ACHN (cell line): Measurements from ENCODE around the gene FAM228A.
"Not testable (repeated sequence)": the region's sequence is repeated elsewhere in the genome, so short reads cannot be mapped to it uniquely, and the experiment has no call there.

Experiments used
- DNase-seq: peaks from one replicate; pipeline ENCODE4 v3.0.0-alpha.2; 2015
- in situ Hi-C: cut with HindIII; loops from 2 replicates; pipeline ENCODE4 v1.10.0; 2017; ENCODE audit warnings: low sequenced_read_pairs, low pct_ligation_motif_present, low pct_unique_long_range_greater_than_20kb

Gene FAM228A

DNA sequence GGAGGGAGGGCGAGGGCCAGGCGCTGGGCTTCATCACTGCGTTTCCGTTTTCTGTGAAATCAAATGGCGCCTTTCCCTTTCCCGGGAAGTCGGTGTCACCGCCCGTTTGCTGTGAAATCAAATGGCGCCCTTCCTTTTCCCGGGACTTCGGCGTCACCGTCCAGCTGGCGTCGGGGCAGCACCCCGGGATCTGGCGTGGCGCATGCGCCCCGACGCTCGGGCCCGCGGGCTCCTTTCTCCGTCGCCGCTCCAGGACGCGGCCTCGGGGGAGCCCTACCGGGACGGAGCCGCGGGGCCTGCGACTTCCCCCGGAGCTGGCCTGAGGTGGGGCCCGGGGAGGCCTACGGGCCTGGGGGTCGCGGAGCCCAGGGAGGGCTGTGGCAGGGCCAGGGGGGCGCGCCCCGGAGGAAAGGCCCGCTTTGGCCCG is at the start of gene FAM228A:
FAM228A (plus strand) TSS at position 203 of the 427 bp plus-strand sequence. CDS start 428 bp downstream, outside the sequence.
- no peak for DNase-seq
- in situ Hi-C loops: no loop called here

DNA sequence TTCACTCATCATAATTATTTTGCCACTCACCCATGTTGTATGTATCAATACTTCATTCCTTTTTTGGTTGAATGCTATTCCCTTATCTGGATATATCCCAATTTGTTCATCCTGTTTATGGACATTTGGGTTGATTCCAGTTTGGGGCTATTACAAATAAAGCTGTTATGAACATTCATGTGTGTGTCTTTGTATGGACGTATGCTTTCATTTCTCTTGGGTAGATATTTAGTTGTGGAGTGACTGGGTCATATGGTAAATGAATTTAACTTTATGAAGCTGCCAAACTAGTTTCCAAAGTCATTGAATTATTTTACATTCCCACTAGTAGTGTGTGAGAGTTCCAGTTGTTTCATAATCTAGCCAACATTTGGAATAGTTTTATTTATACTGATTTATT is 48.9 kb upstream of the FAM228A start:
- in situ Hi-C loops: no loop called here
- no peak for DNase-seq

DNA sequence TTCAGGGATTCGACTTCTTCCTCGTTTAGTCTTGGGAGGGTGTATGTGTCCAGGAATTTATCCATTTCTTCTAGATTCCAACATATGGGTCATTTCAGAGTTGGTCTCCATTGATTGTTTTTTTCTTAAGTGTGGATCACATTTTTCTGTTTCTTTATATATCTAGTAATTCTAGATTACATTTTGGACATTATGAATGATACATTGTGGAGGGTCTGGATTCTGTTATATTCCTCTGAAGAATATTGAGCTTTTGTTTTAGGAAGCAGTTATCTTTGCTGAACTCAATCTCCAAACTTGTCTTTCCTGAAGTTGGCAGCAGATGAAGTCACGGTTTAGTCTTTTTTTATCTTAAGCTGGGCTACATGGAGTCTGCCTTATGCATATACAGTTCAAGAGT is 42.3 kb upstream of the FAM228A start:
- in situ Hi-C loops: no loop called here

DNA sequence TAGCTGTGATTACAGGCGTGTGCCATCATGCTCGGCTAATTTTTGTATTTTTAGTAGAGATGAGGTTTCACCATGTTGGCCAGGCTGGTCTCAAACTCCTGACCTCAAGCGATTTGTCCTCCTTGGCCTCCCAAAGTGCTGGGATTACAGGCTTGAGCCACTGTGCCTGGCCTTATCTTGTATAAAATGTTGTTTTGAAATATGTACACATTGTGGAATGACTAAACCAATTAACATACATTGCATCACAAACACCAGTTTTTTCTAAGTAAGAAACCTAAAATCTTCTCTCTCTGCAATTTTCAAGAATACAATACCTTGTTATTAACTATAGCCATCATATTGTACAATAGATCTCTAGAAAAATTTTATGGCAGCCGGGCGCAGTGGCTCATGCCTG is 34.5 kb upstream of the FAM228A start:
- in situ Hi-C loops: not testable (repeated sequence)

More for the DNA sequence above, 42.3 kb upstream of the FAM228A start:
- DNase-seq: no peak

DNA sequence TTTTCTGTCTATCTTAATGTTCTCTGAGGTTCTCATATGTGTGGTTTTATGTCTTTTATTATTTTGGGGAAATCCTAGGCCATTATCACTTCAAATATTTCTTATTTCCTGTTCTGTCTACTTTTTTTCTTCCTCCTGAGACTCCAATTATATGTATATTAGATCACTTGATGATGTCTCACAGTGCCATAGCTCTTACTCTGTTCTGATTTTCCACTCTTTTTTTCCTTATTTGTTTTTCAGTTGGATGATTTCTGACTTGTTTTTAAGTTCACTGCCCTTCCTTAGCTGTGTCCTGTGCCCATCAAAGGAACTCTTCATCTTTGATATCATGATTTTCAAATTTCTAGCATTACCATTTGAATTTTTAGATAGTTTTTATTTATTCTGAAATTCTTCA is 27.5 kb upstream of the FAM228A start:
- no peak for DNase-seq
- in situ Hi-C loops: no loop called here

More for the DNA sequence above, 34.5 kb upstream of the FAM228A start:
- not testable (repeated sequence) for DNase-seq

DNA sequence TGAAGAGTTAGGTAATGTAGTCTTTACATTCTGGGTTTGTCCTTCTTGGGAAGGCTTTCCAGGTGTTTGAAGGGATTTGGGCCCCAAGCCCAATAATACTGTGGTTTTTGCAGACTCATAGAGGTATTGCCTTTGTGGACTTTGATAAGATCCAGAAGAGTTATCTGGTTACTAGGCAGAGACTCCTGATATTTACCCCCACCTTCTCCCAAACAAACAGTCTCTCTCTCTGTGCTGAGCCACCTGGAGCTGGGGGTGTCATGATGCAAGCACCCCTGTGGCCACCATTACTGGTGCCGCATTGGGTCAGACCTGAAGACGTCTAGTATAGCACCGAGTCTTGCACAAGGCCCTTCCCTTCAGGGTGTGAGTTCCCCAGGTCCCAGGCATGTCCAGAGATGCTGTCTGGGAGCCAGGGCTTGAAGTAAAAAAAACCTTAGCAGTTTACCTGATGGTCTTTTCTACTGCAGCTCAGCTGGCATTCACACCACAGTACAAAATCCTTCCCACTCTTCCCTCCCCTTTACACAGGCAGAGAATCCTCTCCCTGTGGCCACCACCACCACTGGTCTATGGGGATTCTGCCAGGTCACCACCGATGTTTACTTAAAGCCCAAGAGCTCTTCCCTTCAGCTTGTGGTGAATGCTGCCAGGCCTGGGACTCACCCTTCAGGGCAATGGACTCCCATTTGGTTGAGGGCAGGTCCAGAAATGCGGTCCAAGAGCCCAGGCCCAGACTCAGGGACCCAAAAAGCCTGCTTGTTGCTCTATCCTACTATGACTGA is 22.2 kb upstream of the FAM228A start:
- no peak for DNase-seq
- in situ Hi-C loops: no loop called here

DNA sequence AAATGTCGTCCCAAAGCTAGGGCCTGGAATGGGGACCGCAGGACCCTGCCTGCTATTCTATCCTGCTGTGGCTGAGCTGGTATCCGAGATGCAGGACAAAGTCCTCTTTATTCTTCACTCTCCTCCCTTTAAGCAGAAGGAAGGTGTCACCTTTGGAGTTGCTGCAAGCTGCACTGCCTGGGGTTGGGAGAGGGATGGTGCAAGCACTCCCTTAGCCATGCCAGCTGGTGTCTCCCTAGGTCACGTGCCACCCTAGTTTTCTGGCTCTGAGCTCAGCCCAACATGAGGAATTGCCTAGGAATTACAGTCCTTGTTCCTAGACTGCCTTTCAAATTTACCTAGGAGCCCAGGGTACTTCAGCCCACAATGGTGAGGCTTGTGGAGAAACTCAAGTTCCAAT is 21.4 kb upstream of the FAM228A start:
- DNase-seq: no peak
- in situ Hi-C loops: no loop called here

DNA sequence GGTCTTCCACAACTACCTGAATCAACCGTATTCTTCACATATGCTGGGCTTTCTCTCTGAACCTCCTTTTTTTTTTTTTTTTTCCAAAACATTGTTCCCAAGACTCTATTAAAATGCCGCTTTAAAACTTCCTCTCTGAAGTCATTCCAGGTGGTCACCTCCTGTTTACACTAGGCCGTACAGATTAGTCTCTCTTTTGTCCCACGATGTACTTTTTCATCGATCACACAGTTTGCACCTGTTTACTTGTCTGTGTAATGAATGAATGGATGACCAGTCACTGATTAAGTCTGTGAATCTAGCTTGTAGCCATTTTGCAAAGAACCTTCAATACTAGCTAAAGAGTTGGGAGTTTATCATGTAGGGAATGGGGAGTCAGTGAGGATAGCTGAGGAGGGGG is 16.7 kb upstream of the FAM228A start:
- DNase-seq: no peak
- in situ Hi-C loops: no loop called here

DNA sequence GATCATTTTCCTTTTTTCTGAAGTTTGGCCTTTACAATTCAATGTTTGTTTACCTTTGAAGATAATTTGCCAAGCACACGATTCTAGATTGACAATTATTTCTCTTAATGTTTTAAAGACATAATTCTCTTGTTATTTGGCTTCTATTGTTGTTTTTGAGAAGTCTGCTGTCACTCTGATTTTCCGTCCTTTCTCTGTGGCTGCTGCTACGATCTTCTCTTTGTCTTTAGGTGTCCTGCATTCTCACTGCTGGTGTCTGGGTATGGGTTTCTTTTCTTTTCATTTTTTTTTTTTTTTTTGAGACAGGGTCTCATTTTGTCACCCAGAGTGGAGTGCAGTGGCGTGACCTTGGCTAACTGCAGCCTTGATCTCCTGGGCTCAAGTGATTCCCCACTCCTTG is 15.1 kb upstream of the FAM228A start:
- no peak for DNase-seq
- in situ Hi-C loops: no loop called here

DNA sequence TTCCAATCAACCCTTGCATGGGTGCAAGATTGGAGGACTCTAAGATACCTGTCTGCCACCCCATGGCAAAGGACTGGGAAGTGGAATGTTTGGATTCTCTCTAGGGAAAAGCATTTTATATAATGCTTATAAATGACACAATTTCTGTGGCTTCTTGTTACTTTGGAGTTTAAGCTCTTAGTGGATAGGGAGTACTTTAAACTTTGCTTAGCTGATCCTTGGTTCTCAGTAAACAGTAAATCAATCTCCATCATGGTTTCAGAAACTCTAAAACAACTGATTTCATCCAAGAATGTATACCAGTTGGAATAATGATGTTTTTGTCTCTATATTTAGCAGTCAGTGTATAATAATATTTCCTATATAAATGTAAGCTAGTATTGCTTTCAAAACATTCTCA is 14.1 kb upstream of the FAM228A start:
- DNase-seq: no peak
- in situ Hi-C loops: no loop called here

DNA sequence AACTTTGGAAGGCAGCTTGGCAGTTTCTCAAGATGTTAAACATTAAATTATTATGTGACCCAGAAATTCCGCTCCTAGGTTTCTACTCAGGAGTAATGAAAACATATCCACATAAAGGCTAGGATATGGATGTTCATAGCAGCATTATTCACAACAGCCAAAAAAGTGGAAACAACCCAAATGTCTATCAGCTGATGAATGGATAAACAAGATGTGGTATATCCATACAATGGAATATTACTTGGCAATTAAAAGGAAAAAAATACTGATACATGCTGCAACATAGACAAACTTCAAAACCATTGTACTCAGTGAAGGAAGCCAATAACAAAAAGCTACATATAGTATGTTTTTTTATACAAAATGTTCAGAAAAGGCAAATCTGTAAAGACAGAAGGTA is 12.4 kb upstream of the FAM228A start:
- no peak for DNase-seq
- in situ Hi-C loops: no loop called here

DNA sequence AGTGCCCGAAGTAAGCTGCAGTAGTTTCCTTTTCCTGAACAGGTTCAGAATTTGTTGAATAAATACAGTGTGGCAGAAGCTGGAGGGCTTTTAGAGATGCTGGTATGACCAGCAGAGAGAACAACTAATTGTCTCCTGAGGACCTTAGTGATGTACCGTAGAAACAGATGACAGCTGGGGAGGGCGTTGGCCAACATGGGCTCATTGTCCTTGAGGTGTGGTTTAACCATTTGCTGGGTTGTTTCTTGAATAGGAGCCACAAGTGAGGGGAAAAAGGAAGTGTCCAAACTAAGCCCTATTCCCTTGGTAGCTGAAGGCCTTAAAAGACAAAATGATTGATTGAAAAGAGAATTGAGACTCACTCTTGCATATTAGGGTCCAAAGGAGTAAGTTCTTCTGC is 11.7 kb upstream of the FAM228A start:
- in situ Hi-C loops: no loop called here
- no peak for DNase-seq

DNA sequence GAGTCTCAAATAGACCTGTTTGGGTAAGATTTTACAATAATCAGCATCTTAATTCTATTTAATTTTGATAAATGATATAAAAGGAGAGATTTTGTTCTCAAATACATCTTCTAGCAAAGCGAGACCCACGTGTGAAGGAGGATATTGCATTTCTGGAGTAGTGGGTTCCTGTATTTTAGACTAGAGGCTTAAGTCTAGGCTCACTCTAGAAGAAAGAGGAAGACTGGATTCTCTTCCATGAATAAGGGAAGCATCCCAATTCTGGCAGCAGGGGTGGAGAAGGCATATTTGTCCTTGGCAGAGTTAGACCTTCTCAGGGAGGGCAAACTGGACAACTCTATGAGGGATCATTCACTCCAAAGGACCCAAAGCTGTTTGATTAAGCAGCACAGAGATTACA is 11.3 kb upstream of the FAM228A start:
- DNase-seq: no peak
- in situ Hi-C loops: no loop called here

DNA sequence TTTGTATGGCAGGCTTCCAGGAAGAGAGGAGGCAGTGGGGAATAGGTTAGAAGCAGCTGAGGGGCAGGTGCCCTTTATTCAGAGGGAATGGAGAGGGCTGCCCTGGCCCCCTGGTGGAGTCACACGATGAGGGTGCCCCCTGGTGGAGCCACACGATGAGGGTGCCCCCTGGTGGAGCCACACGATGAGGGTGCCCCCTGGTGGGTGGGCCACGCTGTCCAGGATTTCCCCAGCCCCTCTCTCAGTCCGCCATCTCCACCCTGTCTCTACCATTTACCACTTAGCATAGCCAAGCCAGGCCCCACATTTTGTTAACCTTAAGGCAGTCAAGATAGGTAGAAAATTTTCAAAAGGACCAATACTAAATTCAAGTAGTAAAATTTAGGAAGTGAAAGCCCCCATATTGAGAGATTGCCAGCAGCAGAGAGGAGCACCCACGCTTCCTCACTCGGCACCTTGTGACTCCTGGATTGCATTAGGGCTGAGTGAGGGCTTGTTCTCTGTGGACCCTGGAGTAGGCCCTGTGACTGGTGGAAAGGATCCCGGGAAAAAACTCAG is 10.4 kb upstream of the FAM228A start:
- peak; percentile 33 for DNase-seq
- in situ Hi-C loops: no loop called here

DNA sequence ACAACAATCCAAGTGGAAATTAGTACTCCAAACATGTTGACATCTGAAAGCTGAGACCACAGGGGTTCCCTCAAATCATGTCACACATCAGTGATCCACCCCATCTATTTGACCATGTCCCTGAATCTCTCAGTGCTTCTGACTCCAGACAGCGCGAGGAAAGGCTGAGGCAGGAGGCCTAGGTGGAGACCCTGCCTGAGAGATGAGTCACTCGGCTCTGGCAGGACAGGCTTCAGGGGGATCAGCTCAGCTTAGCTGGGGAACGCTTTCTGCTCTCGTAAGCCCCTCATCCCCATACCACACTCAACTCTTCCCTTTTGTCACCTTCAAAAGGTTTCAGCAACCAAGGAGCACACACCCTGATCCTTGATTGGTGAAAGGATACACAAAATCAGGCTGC is 5.8 kb upstream of the FAM228A start:
- no peak for DNase-seq
- in situ Hi-C loops: no loop called here

DNA sequence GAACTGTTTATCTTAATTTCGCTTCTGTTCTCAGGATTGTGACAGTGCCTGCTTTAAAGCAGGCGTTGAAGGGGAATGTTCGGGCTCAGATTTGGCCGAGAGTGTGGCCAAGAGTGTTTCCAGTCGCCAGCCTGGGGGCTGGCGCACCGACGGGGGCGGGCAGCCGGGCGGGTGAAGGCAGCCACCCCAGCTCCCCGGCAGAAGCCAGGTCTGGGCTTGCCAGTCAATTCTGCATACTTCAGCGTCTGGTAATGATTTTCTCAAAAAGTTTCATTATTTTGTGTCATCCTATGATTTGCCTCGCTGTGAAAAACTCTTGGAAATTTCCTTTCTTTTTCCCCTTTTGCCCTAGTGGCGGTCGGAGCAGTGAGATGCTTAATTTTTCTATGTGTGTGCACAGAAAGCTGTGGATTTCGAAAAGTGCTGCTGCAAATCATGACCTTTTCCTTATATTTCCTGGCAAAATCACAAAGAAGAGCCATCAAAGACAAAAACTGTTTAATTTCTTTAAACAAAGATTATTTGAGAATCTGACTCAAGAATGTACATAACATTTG is 856 bp downstream of the FAM228A start:
- in situ Hi-C loops: no loop called here
- DNase-seq: no peak

DNA sequence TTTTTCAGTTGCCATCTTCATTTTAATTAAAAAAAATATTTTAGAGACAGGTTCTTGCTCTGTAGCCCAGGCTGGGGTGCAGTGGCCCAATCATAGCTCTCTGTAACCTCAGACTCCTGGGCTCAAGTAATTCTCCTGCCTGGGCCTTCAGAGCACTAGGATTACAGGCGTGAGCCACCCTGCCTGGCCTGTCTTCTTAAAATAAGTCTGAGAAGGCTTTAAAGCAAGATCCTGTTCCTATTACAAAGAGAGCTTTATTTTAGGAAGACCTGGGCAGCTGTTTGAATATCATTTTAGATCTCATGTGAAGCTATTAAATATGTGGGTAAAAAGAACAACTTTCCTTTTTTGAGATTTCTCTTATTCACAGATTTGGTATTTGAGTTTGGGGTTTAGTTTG is 1.5 kb downstream of the FAM228A start:
- in situ Hi-C loops: no loop called here
- DNase-seq: no peak

DNA sequence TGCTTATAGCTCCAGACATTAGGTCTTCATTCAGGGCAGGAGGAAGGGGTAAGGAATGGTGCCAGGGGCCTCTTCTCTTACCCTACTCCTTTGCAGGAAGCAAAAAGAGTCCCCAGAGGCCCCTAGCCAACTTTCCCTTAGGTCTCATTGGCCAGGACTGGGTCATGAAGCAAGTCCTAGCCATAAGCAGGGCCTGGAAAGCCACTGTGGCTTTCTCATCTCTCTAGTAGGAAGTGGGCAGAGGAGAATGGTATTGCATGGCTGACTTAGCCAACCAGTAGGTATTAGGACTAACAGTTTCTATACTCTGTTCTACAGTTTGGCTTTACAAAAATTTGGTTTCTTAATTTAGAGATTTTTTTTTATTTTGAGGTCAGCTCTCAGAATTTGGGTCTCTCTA is 4.8 kb downstream of the FAM228A start:
- no peak for DNase-seq
- in situ Hi-C loops: no loop called here

DNA sequence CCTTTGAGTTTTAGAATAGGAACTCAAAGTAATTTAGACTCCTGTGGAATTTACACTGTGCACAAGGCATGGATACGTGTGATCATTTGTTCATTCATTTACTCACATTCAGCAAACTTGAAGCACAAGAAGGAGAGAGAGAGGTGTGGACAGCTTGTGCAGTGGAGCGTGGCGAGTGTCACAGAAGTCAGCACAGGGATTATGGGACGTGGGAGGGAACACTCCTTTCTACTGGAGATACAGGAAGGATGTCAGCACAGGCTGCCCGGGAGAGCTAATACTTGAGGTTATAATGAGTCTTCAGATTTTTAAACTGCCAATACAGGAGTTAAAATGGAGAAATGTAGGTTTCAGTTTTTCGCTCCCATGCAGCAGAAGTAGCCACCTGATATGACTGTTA is 7.0 kb downstream of the FAM228A start:
- in situ Hi-C loops: no loop called here
- DNase-seq: no peak

DNA sequence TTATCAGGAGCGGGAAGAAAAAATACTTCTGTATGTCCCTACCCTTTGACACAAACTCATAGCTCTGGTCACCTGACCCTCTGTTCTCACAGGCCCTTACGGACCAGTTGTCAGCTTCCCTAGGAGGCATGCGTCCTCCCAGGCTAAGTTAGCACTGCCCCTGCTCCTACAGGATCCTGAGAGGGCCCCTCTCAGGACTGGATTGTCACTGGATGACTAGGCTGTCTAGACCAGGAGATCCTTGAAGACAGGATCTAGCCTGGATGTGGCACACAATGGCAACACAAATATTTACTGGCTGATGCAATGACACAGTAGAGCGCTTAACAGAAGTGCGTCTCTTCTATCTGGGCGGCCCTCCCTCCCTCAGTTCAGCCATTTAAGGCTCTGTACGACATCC is 7.7 kb downstream of the FAM228A start:
- DNase-seq: no peak
- in situ Hi-C loops: no loop called here
